Inflammatory macrophage treated with lipopolysaccharide for 1 hour (primary cell): ENCODE measurements around the gene SLC2A2.

ENCODE experiments used
- DNase-seq, 2 donors: peaks; one replicate each; pipeline ENCODE4 v3.0.0-alpha.2; 2020 to 2022

The SLC2A2 gene

DNA sequence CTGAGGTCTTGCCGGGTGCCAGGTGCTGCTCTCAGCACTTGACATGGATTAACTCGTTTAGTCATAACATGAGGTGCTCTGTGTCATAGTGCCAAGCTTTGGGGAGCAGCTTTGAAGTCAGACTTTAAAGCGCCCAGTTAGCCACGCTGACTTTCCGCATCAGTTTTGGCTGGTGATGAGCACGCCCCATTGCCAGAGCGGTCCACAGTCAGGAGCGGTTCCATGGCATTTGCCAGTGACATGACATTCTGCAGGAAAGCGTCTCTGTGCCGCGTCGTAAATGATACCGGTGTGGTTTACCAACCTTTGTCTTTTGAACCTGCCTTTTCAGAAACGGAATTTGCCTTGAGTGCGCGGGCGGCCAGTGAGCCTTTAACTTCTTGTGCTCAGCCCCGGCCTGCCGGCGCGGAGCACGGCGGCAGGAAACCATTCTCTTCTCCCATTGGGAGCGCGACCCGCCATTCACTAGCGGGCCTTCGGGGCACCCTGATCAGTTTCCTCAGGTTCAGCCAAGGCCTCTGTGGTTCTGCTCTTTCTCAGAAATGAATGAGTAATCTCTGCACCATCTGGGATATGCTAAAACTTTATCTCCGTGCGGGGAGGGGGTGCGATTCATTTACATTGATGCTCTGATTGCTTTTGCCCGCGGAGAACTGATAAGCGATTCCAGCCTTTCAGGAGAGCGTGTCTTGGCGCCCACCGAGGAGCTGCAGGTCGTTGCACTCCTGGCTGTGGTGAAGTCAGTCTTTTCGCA, 1.7 kb upstream of the SLC2A2 start:
- no peak for DNase-seq

DNA sequence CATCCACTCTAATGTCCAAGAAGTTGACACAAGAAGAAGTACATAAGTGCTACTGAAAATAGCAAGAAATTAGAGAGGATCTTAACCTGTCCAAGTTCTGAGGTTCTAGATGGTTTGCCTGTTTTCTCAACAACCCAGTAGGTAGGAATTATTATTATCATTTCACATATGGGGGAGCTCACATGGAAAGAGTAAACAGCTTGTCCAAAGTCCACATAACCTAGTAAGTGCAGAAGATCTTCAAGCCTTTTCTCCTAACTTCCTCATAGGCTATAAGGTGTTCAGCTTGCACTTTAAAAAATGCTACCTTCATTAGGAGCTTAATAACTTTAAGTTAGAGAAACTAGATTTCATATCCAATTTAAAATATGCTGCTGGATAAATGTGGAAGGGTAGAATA, 3.0 kb downstream of the SLC2A2 start:
- DNase-seq, result no peak

DNA sequence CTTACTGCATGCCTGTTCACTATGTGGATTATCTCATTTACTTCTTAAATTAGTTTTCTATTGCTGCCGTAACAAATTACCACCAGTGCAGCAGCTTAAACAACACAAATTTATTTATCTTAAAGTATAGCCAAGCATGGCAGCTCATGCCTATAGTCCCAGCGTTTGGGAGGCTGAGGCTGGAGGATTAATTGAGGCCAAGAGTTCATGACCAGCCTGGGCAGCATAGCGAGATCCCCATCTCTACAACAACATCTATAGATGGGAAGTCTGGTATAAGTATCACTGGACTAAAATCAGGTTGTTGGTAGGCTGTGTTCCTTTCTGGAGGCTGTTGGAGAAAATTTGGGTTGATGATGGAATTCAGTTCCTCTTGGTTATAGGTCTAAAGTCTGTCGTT, 5.1 kb downstream of the SLC2A2 start:
- DNase-seq, result no peak

DNA sequence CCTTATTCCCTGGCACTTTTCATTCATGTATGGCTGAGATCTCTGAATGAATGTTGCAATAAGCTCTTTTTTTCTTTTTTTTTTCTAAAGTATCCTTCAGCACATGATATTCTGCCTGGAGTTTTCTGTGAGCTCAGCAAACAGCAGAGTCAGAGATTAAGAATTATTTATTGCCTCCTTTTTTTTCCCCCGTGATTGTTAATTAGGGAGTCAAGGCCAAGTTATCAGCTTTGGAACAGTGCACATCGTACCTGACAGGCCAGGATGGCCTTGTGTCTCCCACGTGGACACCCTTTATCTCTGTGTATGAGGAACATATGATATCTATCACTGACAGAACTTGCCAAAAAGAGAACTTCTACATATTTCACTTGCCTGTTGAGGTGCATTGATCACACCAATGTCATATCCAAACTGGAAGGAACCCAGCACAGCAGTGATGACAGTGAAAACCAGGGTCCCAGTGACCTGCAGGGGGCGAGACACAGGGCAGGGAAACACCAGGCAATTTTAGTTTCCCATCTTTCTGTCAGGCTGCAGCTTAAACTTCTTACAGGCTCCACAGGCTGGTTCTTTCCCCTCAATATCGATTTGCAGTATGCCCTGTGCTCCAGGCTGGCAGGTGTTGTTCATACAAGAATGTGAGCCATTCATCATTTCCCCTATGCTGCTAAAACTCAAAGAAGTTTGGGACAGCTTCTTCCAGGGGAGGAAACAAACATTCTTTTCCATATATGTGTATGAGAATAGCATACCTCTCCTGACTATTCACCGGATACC, 8.2 kb downstream of the SLC2A2 start:
- DNase-seq, result no peak

DNA sequence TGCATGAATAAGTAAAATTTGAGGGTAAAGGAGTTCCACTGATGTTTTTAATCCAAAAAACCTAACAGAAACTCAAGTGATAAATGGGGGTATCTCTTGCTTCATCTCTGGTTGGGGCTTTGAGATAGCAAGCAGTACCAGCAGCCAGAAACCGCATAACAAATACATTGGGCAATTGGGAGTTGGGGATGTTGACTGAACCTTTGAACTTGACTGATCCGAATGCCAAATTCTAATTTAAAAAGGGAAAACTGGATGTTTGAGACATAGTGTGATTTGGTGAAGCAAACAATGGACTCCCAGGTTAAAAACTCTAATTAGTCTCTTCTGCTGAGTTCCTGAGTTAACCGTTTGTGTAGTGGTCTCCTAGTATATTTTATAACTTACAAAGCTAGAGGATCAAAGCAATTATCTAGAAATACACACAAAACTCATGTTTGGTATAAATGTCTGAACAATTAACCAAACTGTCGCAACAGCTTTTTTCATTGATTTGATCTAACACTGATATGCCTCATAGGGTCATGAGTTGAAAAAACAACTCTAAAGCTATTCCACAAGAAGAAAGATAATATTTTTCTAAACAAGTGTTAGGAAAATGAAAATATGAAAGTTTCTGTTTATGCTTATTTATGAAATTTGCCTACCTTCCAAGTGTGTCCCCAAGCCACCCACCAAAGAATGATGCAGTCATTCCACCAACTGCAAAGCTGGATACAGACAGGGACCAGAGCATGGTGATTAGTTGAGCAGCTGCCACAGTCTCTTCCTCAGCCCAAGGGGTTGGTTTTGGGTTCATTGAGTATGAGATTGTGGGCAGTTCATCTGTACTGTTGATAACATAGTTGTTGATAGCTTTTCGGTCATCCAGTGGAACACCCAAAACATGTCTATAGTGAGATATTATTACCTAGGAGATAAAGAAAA, 12.4 kb downstream of the SLC2A2 start:
- DNase-seq, result no peak

DNA sequence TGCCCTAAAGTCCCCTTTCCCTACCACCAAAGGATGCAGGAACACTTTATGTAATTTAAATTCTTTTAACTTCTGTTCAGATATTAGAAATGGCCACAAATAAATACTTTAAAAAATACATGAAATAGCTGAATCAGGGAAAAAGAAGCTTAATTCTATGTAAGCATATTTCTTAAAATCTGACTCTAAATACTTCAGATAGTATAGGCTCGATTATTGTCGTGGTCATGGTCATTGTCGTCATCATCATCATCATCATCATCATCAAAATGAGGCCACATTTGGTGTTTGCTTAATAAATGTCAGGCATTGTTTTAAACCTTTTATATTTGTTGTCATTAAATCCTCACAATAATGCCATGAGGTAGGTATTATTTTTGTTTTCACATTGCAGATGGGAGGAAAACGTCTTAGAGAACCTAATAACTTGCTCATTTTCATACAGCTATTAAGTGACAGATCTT, 14.6 kb downstream of the SLC2A2 start:
- no peak for DNase-seq

DNA sequence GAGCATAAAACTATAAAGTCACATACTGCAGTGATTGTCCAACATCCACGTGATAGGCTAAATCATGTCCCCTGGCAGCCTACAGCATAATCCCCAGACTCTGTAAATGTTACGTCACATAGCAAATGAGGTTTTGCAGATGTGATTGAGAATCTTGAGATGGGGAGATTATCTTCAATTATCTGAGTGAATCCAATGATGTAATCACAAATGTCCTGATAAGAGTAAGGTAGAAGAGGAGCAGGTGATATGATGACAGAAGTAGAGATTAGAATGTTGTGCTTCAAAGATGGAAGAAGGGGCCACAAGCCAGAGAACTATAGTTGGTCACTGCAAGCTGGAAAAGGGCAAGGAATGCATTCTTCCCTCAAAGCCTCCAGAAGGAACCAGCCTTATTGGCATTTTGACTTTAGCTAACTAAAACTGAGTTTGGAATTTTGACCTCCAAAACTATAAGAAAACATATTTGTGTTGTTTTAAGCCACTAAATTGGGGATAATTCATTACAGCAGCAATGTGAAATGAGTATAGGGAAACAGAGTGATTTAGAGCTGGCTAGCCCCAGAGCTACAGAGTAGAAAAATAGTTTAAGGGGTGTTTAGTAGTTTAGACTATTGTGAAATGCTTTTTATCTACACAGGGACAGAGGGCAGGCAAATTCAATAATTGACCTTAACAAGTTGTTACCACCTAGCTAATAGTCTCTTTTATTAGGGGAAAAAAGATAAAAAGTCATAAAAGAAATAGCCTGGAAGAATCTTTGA, 15.2 kb downstream of the SLC2A2 start:
- no peak for DNase-seq

DNA sequence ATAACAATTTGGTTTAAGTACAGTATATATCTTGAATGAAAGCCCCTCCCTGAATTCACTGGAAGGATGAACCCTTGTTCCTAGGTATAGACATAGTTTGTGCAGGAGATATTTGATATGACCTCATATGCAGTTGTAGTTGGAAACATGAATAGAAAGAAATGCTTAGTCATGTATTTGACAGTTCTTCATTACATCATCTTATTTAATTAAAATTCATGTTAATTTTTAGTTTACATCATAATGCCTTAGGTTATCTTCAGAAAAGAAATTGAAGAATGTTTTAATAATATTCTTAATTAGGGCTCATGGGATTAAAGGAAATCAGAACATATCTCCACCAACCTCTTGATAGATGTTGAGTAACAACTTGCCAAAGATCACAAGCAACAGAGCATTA, 19.2 kb downstream of the SLC2A2 start:
- DNase-seq, result no peak

DNA sequence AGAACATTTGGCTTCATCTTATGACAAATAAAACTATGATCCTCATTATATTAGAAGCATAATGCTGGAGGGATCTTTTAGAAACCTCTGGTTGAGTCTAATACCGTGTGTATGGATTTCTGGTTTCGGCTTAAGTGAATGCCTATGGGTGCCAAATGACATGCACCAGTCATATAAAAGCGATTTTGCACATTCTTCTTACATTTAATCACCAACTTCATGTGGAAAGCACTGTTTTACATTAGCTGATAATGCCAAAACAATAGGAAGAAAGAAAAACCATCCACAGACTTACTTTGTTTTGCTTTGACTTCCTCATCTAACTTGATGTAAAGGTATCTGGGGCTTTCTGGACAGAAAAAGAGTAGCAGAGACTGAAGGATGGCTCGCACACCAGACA, 20.9 kb downstream of the SLC2A2 start:
- no peak for DNase-seq

DNA sequence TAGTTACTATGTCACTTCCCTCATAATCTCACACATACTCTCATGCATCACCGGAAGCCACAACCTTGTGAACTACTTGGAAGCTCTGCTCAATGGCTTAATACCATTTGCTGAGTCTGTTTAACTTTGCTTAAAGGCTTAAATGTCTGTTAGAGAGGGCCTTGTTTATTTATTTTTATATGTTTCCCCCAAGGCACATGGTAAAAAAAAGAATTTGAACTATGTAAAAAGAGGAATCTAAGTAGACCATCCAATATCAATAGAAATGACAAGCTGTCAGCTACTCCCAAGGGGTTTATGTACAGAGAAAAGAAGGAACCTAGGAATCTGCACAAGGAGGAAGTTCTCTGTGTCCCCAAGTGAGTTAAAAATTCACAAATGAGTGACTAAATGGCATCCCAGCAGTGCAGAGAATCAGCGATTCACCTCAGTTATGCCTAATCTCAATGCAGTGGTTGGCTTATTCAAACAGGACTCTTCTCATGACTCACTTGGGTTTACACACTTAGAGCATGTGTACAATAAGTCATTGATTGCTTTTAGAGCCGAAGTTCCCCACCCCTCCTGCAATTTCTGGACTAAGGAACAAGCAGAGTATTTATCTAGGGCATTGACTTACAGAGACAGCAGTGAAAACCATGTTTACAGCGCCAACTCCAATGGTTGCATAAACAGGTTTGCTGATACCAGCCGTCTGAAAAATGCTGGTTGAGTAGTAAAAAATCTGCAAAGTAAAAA, 24.4 kb downstream of the SLC2A2 start:
- no peak for DNase-seq

DNA sequence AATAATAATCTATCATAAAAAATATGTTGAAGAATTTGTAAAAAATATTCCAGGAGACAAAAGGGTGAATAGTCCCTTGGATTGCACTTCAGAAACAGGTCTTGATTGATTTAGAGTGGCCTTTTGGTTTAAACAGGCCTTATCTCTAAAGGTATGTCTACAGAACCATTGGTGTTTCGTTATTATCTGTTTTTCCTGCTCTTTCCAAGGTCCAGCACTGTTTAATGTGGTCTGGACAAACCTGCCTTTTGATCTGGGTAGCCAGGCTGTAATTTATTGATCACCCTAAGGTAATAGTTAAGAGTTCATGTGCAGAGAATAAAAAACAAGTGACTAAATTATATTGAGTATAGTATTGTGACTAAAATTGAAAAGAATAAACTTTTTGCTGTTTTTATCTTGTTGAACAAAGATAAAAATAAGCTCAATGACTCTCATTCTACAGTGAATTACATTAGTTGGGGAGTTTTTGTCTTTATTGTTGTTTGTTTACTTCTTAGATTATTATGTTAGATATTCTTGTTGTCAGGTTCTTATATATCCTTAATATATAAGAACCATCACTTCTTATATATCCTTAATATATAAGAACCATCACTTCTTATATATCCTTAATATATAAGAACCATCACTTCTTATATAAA, 25.1 kb downstream of the SLC2A2 start:
- DNase-seq, result no peak

DNA sequence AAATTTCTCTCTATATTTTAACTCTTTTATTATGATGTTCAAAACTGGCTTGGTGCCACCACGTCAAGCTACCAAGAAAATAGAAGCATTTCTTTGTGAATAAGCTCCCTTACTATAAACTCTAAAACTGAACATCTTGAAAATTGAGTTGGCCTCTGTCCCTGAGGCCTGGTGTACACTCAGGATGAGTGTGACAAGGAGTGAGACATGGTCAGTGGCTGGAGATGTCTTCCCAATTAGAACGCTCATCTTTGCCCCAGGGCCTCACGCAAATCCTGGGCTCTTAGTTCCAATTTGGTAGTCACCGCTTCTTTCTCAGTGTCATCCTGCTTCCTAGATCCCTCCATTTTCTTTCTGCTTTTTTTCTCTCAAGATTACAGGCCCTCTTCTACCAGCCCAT, 26.2 kb downstream of the SLC2A2 start:
- no peak for DNase-seq

DNA sequence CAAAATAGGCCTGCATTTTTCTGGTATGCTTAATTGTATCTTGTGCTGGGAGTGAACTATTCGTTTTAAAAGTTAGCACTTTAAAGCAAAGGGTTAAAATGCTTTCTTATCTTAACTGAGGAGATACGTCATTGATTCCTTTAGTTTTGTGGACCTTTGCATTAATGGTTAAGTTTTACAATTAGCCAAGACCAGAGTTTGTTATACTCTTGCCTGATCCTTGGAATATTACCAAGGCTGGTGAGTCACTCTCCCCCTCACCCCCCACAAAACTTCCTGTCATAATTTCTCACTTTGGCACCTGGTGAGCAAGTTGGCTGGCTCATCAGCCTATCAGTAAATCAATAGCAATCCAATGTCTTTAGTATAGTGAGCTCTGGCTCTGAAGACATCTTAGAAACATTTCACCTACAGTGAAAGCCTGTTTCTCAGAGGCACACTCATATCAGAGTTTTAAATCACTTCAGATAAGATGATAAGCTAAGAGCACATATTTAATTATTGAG, 26.7 kb downstream of the SLC2A2 start:
- DNase-seq, result no peak

DNA sequence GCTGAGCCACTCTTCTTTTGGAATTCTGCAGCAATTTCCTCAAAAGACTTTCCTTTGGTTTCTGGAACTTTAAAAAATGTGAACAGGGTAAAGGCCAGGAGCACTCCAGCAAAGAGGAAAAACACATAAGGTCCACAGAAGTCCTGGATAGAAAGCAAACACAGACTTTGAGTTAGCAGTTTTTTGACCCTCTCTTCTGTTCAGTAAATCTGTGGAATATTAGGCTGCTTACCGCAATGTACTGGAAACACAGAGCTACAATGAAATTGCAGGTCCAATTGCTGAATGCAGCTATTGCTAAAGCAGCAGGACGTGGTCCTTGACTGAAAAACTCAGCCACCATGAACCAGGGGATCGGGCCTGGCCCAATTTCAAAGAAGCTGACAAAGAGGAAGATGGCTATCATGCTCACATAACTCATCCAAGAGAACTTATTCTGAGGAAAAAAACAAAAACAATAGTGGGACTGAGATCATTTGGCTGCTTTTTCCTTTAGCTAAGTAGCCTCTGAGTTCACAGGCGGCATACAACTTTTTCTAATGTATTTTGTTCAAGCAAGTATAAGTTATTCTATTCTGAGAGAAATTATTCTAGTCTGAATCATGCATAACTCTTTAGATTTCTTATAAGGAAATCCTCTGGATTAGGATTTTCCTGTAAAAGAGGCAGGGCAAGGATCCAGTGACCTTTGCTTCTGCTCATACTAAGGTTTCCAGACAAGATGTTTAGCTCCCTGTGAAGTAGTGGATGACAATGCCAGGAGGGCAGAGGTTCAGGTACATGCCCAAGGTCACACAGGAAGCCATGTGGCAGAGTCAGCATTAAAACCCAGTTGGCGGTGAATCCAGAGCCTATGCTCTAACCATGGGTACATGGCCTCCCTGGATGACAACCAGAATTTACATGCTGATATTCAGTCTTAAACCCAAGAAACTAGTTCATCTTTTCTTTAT, 28.3 kb downstream of the SLC2A2 start:
- no peak for DNase-seq

DNA sequence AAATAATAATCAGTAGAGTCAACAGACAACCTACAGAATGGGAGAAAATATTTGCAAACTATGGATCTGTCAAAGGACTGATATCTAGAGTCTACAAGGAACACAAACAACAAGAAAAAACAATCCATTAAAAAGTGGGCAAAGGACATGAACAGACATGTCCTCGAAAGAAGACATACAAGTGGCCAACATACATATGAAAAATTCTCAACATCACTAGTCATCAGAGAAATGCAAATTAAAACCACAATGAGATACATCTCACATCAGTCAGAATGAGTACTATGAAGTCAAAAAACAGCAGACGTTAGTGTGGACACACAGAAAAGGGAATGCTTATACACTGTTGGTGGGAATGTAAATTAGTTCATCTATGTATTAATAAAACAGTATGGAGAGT, 33.7 kb downstream of the SLC2A2 start:
- DNase-seq, result no peak

DNA sequence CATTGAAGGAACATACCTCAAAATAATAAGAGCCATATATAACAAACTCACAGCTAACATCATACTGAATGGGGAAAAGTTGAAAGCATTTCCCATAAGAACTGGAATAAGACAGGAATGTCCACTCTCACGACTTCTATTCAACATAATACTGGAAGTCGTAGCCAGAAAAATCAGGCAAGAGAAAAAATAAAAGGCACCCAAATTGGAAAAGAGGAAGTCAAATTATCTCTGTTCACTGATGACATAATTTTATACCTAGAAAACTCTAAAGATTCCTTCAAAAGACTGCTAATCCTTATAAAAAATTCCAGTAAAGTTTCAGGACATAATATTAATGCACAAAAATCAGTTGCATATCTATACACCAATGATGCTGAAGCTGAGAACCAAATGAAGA, 34.9 kb downstream of the SLC2A2 start:
- DNase-seq, result no peak

DNA sequence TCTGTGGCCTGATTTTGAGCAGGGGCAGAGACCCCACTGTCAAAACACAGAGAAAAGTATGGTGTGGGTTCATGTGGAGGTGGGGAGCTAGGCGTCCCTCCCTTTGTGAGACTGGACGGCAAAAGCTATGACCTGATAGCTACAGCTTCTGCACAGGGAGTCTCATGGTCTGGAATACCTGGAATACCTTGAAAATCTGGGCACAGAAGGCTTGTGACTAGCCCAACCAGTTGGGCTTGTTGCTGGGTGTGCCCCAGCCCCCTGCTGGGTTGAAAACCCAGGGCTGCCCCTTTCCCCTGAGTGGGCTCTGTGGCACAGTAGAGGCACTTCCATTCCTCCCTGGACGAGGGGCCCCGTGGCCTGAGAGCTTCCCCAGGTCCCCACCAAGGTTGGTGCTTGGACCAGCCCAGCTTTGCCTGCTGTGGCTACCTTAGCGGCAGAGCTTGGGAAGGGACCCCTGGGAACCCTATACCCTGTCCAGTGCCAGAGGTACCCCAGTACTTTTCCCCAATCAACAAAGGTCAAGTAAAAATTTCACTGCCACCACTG, 37.3 kb downstream of the SLC2A2 start:
- no peak for DNase-seq

DNA sequence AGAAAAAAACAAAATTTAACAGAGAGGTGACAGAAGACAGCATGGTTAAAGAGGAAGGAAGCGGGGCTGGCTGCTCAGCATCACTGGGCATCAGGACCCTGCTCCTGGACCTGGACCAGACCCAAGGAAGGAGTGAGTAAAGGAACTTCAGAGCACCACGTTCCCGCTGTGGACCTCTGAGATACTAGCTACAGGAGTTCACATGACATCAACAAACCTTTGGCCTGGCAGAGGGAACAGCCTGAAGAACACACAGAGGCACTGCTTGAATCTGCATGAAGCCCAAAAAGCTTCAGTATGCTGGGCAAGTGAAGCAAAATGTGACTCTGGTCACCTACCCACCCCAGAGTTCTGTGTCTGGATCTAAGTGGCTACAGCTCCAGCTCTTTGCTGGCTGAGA, 38.1 kb downstream of the SLC2A2 start:
- no peak for DNase-seq

DNA sequence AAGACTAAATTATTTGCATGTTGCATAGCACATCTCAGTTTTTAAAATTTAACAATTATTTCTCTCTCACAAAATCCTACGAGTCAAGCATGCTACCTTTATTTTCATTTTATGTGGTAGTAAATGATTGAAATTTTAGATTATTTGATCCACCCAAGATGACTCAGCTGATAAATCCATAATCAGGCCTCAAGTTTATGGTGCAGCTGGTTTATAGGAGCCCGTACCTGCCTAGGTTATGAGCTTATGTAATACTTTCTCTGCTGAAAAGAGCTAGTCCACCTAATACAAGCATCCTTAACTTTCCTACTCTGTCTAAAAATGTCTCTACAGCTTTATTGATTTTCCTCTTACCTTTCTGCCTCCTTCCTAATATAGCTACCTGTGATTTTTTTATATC, 41.2 kb downstream of the SLC2A2 start:
- DNase-seq, result no peak

DNA sequence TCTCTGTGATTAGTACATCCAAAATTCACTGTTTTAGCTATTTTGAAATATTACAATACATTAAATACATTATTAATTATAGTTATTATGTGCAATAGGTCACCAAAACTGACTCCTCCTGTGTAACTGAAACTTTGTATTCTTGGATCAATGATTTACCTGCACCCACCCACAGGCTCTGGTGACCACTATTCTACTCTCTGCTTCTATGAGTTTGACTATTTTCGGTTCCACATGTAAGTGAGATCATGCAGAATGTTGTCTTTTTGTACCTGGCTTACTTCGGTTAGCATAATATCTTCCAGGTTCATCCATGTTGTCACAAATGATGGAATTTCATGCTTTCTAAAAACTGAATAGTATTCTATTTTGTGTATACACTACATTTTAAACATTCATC, 43.8 kb downstream of the SLC2A2 start:
- DNase-seq, result no peak
